ENCODE measurements around the gene SYNE1. TPM values are rescaled to one million over a fixed set of nuclear protein-coding genes. Genes with fewer than 3 reads are reported as not detected.

The SYNE1 gene
- total RNA-seq, 4 donors from 2014 or later, result 7.4 to 66.4 (median 20.7) TPM

GRCh38 chr6:152453421-152453820 is 183.7 kb downstream of the SYNE1 start:
- no peak overlapping the region for H3K4me3 ChIP-seq
- H3K36me3 ChIP-seq, result no peaks in the 10 kb centered on the region
- intact Hi-C loops (cut with DNase I), result no loop called here
- H3K4me1 ChIP-seq, result no peaks in the 10 kb centered on the region
- no peak overlapping the region for H3K27ac ChIP-seq
- H3K9me3 ChIP-seq, result no peaks in the 10 kb centered on the region
- TF ChIP-seq, protein P1, sequence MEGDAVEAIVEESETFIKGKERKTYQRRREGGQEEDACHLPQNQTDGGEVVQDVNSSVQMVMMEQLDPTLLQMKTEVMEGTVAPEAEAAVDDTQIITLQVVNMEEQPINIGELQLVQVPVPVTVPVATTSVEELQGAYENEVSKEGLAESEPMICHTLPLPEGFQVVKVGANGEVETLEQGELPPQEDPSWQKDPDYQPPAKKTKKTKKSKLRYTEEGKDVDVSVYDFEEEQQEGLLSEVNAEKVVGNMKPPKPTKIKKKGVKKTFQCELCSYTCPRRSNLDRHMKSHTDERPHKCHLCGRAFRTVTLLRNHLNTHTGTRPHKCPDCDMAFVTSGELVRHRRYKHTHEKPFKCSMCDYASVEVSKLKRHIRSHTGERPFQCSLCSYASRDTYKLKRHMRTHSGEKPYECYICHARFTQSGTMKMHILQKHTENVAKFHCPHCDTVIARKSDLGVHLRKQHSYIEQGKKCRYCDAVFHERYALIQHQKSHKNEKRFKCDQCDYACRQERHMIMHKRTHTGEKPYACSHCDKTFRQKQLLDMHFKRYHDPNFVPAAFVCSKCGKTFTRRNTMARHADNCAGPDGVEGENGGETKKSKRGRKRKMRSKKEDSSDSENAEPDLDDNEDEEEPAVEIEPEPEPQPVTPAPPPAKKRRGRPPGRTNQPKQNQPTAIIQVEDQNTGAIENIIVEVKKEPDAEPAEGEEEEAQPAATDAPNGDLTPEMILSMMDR (IDR thresholded peaks at IDR 0.05), result no peak
- no peak for TF ChIP-seq POLR2A (IDR thresholded peaks at IDR 0.05)
- no peaks in the 10 kb centered on the region for H3K27me3 ChIP-seq
- DNase-seq, result no peak
- 61 to 70% methylated on average over 5 to 7 of the region's 7 CpGs for WGBS, 2 donors

GRCh38 chr6:152452639-152453038 is 184.5 kb downstream of the SYNE1 start:
- Histone ChIP-seq H3K27me3 (no peaks in the 10 kb centered on the region), H3K36me3 (no peaks in the 10 kb centered on the region), H3K4me1 (no peaks in the 10 kb centered on the region), H3K4me3 (no peak overlapping the region), H3K27ac (no peak overlapping the region), H3K9me3 (no peaks in the 10 kb centered on the region)
- intact Hi-C loops (cut with DNase I), result no loop called here
- TF ChIP-seq POLR2A (IDR thresholded peaks at IDR 0.05), result no peak
- TF ChIP-seq, protein P1 (IDR thresholded peaks at IDR 0.05), result no peak
- no peak for DNase-seq
- 94 to 97% methylated on average over 7 of the region's 7 CpGs for WGBS, 2 donors

- Histone ChIP-seq H3K27ac (no peak overlapping the region), H3K4me1 (no peaks in the 10 kb centered on the region), H3K36me3 (no peaks in the 10 kb centered on the region), H3K27me3 (no peaks in the 10 kb centered on the region), H3K9me3 (no peaks in the 10 kb centered on the region), H3K4me3 (no peak overlapping the region)
- intact Hi-C loops (cut with DNase I), result no loop called here
- DNase-seq, result no peak
- TF ChIP-seq, protein P1 (IDR thresholded peaks at IDR 0.05), result no peak
- no peak for TF ChIP-seq POLR2A (IDR thresholded peaks at IDR 0.05)
- WGBS, 2 donors, result 89 to 90% methylated on average over 4 of the region's 4 CpGs
Measured at GRCh38 chr6:152450519-152450918, 186.6 kb downstream of the SYNE1 start.

GRCh38 chr6:152441902-152442301 is 195.3 kb downstream of the SYNE1 start:
- TF ChIP-seq, protein P1 (IDR thresholded peaks at IDR 0.05), result no peak
- no peak for TF ChIP-seq POLR2A (IDR thresholded peaks at IDR 0.05)
- H3K9me3 ChIP-seq, result no peaks in the 10 kb centered on the region
- 82 to 95% methylated on average over 14 of the region's 15 CpGs for WGBS, 2 donors
- DNase-seq, result no peak
- no peaks in the 10 kb centered on the region for H3K36me3 ChIP-seq
- no peak overlapping the region for H3K4me3 ChIP-seq
- no peak overlapping the region for H3K27ac ChIP-seq
- no peaks in the 10 kb centered on the region for H3K27me3 ChIP-seq
- no peaks in the 10 kb centered on the region for H3K4me1 ChIP-seq
- intact Hi-C loops (cut with DNase I), result no loop called here

- H3K36me3 ChIP-seq, result no peaks in the 10 kb centered on the region
- no peaks in the 10 kb centered on the region for H3K4me1 ChIP-seq
- no peak overlapping the region for H3K27ac ChIP-seq
- no peak for DNase-seq
- intact Hi-C loops (cut with DNase I), result no loop called here
- WGBS, 2 donors, result 81 to 83% methylated on average over 3 of the region's 3 CpGs
- no peaks in the 10 kb centered on the region for H3K27me3 ChIP-seq
- H3K9me3 ChIP-seq, result no peaks in the 10 kb centered on the region
- TF ChIP-seq POLR2A (IDR thresholded peaks at IDR 0.05), result no peak
- TF ChIP-seq, protein P1 (IDR thresholded peaks at IDR 0.05), result no peak
- no peak overlapping the region for H3K4me3 ChIP-seq
Measured at GRCh38 chr6:152435816-152436215, 201.3 kb downstream of the SYNE1 start.
